GM08714 (cell line): ENCODE results near the gene IL20RB.

Experiments used
- H3K4me3 ChIP-seq: fragments of 200-500 bp; sonication (Bioruptor generic); 2 replicates; pipeline ENCODE4 v1.5.1; 2014; ENCODE audit warnings: mild to moderate bottlenecking, low read length, inconsistent platforms
- ZNF274 ChIP-seq: IDR thresholded peaks from 2 replicates; pipeline ENCODE4 v1.6.1; 2012; ENCODE audit warnings: mild to moderate bottlenecking, low read depth, low read length

Gene IL20RB

GRCh38 chr3:136932523-136932922, 25.3 kb upstream of the IL20RB start:
- no peak for TF ChIP-seq ZNF274
- H3K4me3 ChIP-seq, result no peak overlapping the region

DNA sequence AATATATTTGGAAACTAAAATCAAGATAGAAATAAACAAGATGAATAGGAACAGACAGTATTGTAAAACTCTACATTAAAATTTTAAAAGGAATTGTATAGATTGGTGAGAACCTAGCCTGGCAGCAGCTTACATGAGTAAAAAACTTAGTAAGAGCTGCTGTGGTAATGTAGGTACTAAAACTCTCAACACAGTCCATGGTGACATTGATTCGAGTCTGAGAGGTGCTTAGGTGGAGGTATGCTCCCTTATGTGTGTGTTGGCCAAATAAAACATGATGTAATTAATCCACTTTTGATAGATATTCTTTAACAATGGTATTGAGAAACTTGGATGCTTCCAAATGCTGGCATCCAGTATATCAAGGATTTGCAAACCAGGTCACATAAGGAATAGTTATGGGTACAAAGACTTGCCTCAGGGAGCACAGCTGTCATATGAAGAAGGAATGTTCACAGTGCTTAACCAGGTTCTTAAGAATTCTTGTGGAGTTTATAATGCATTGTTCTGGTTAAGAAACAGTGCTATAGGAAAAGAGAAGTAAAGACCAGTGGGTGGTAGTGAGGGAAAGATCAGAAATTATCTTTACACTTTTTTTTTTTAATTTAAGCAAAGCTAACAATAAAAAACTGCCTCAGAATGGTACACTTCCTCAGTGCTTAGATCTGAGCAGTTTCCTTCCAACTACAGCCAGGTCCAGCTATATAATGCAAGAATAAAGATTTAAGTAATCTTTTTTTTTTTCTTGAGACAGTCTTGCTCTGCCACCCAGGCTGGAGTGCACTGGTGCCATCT, 24.6 kb upstream of the IL20RB start:
- no peak overlapping the region for H3K4me3 ChIP-seq
- TF ChIP-seq ZNF274, result no peak

GRCh38 chr3:136937175-136937574, 20.6 kb upstream of the IL20RB start:
- TF ChIP-seq ZNF274, result no peak

GRCh38 chr3:136937851-136938250, 19.9 kb upstream of the IL20RB start:
- no peak for TF ChIP-seq ZNF274
- no peak overlapping the region for H3K4me3 ChIP-seq

More at GRCh38 chr3:136937175-136937574, 20.6 kb upstream of the IL20RB start:
- no peak overlapping the region for H3K4me3 ChIP-seq

GRCh38 chr3:136938334-136938733, 19.4 kb upstream of the IL20RB start:
- TF ChIP-seq ZNF274, result no peak
- H3K4me3 ChIP-seq, result no peak overlapping the region

GRCh38 chr3:136939489-136939888, 18.3 kb upstream of the IL20RB start:
- H3K4me3 ChIP-seq, result no peak overlapping the region
- TF ChIP-seq ZNF274, result no peak

DNA sequence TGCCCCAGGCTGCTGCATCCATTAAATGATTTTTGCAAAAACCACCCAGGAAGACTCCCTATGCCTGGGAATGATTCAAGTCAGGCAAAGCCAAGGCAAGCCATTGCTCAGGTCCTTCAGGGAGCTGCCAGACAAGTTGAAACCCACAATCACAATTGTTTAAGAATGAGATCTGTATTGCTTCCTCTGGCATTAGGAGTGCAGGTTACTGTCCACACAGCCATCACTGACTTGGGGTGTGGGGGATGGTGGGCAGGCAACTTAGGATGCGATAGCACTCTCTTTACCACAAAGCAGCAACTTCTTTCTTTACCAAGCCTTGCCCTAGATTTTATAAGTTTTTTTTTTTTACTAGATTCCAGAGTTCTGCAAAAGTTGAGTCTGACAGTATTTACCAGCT, 15.0 kb upstream of the IL20RB start:
- no peak for TF ChIP-seq ZNF274
- H3K4me3 ChIP-seq, result no peak overlapping the region

DNA sequence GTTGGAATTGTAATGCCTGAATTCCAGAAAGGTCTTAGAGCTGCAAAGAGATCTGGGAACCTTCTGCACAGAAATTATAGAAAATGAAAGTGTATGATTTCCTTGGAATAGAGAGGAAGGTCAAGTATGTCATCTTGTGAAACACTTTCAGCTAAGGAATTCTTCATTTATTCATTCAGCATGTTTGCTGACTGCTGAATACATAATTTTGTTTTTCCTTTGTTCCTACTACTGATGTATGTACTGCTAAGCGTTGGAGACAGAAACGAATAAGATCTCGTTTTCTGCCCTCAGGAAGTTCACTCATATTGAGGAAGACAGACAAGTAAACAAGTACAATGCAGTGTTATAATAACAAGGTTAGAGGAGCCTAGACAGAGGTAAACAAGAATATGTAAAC, 14.3 kb upstream of the IL20RB start:
- no peak overlapping the region for H3K4me3 ChIP-seq
- no peak for TF ChIP-seq ZNF274

- no peak overlapping the region for H3K4me3 ChIP-seq
- TF ChIP-seq ZNF274, result no peak
These were observed 10.8 kb upstream of the IL20RB start for GRCh38 chr3:136946978-136947377.

DNA sequence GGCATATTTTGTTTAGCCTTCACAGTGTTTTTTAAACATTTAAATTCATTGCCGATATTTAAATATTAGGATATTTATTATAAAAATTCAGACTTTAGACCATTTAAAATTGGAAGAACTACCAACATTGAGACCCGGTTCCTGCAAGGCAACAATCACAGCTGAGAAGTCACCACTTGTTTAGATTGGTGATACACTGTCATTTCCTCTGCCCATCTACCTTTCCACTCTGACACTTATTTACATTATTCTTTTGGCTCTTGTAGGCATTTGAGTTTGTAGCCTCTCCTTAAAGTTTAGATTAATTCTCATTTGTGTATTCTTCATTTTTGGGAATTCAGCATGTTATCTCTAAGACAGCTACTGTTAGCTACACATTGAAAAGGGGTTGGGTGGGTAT, 10.3 kb upstream of the IL20RB start:
- H3K4me3 ChIP-seq, result no peak overlapping the region
- no peak for TF ChIP-seq ZNF274

GRCh38 chr3:136949146-136949545, 8.6 kb upstream of the IL20RB start:
- TF ChIP-seq ZNF274, result no peak
- no peak overlapping the region for H3K4me3 ChIP-seq

DNA sequence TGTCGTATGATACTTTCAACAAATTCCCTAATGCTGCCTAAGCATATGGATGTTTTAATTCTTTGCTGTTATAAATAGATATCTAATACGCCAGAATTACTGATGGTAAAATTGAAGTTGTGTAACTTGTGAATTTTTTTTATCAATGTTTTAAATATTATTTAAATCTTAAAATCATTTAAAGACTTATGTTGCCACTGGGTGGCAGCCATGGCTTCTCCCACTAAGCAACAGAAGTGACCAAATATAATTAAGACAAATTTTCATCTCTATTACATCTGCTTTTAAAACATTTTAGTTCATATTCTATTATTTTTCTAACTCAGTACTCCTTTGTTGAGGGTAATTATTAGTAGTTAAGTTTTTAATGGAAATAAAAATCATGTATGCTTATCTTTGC, 8.1 kb upstream of the IL20RB start:
- TF ChIP-seq ZNF274, result no peak
- H3K4me3 ChIP-seq, result no peak overlapping the region

DNA sequence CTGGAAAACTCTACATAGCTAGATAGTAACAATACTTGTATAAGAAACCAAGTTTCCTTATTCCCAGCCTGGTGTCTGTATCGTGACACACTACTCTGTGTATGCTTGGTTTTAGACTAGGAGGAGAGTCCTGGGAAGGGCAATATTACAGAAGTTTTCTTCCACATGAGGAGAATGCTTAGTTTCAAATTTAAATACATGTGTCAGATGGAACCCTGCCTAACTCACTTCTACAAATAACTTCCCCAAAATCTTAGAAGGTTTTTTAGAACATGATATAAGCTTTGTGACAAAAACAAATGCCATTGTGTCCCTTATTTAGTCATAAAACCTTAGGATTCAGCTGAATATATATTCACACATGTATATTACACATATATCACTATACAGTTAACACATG, 7.2 kb upstream of the IL20RB start:
- H3K4me3 ChIP-seq, result no peak overlapping the region
- no peak for TF ChIP-seq ZNF274

DNA sequence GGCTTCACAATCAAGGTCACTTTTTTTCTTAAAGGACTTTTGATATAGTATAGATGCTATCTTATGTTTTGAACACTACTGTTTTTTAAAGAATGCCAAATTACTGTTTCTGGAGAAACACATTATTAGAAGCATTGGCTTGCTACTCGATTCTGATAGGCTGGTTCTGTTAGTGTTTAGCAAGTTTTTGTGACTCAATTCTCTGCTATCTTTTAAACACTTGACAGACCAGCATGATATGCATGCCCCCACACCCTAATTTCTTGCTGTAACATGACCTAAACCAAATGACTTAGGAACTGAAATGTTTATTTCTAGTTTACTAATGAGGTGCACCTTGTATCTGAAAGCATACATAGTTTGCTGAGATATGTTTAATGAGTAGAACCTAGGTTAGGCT, 5.5 kb upstream of the IL20RB start:
- no peak overlapping the region for H3K4me3 ChIP-seq
- no peak for TF ChIP-seq ZNF274

GRCh38 chr3:136954251-136954650, 3.5 kb upstream of the IL20RB start:
- TF ChIP-seq ZNF274, result no peak
- H3K4me3 ChIP-seq, result no peak overlapping the region

GRCh38 chr3:136954980-136955780, 2.6 kb upstream of the IL20RB start:
- H3K4me3 ChIP-seq, result no peak overlapping the region
- no peak for TF ChIP-seq ZNF274
